Tibial artery (tissue), 4 donors: ENCODE data around the gene KIF26B.

Source experiments
- DNase-seq, 2 donors: peaks; one replicate each; pipeline ENCODE4 v3.0.0-alpha.2; 2019
- H3K27ac ChIP-seq, 2 donors: fragments of 200-600 bp; sonication (generic) in 1 of 2; 1 replicate in 1 of 2; 2 replicates in 1 of 2; pipeline ENCODE4 v1.5.1; 2018 to 2019; ENCODE audit warnings: mild to moderate bottlenecking in 1 of 2
- H3K27me3 ChIP-seq, 2 donors: fragments of 200-600 bp; sonication (generic) in 1 of 2; one replicate each; pipeline versions ENCODE4 v1.5.1 to v1.6.0; 2016 to 2019
- H3K36me3 ChIP-seq, 3 donors: fragments of 200-600 bp; sonication (generic) in 2 of 3; one replicate each; pipeline ENCODE4 v1.5.1; 2016 to 2019; ENCODE audit warnings: mild to moderate bottlenecking in 2 of 3
- H3K4me1 ChIP-seq, 4 donors: fragments of 200-600 bp; sonication (generic) in 2 of 4; 1 replicate in 3 of 4; 2 replicates in 1 of 4; pipeline ENCODE4 v1.5.1; 2016 to 2019
- H3K4me3 ChIP-seq, 2 donors: fragments of 200-600 bp; sonication (generic) in 1 of 2; 1 replicate in 1 of 2; 2 replicates in 1 of 2; pipeline ENCODE4 v1.5.1; 2018 to 2019; ENCODE audit warnings: mild to moderate bottlenecking in 2 of 2
- H3K9me3 ChIP-seq, 3 donors: fragments of 200-600 bp; sonication (generic) in 1 of 3; one replicate each; pipeline ENCODE4 v1.5.1; 2016 to 2019
- intact Hi-C: fragments of 100-400 bp; cut with DNase I; formaldehyde crosslinking; loops from one replicate; pipeline ENCODE4 v1.15.0; 2023; ENCODE audit warnings: low total_unique reads
- TF ChIP-seq, protein P1 (sequence below), 2 experiments: fragments of 200-600 bp in 1 of 2; fragments of 450-650 bp in 1 of 2; IDR thresholded peaks; one replicate each; pipeline ENCODE4 v1.5.1; 2017 to 2019; ENCODE audit warnings: antibody characterized with exemption in 2 of 2, mild to moderate bottlenecking in 1 of 2, moderate library complexity in 1 of 2

The KIF26B gene

DNA sequence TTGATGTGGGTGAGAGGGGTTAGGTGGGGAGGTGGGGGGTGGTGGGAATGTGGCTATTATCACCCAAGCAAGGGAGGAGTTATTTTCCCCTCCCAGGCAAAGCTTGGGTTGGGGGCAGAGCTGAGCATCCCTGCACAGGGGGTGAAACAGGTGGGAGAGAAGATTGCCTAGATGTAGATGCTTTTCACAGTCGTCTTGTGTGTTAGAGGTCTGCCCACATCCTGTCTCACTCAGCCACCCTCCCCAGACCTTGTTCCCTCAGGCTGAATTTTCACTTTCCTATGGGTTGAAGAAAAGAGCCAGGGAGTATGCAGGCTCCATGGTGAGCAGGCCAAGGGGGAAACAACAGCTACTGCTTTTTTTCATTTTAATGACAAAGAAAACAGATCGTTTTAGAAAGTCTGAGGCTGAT is 223.5 kb downstream of the KIF26B start:
- no peak overlapping the region for H3K27ac ChIP-seq
- no peaks in the 10 kb centered on the region for H3K4me1 ChIP-seq
- H3K9me3 ChIP-seq, result no peaks in the 10 kb centered on the region
- TF ChIP-seq, protein P1, sequence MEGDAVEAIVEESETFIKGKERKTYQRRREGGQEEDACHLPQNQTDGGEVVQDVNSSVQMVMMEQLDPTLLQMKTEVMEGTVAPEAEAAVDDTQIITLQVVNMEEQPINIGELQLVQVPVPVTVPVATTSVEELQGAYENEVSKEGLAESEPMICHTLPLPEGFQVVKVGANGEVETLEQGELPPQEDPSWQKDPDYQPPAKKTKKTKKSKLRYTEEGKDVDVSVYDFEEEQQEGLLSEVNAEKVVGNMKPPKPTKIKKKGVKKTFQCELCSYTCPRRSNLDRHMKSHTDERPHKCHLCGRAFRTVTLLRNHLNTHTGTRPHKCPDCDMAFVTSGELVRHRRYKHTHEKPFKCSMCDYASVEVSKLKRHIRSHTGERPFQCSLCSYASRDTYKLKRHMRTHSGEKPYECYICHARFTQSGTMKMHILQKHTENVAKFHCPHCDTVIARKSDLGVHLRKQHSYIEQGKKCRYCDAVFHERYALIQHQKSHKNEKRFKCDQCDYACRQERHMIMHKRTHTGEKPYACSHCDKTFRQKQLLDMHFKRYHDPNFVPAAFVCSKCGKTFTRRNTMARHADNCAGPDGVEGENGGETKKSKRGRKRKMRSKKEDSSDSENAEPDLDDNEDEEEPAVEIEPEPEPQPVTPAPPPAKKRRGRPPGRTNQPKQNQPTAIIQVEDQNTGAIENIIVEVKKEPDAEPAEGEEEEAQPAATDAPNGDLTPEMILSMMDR (IDR thresholded peaks at IDR 0.05), result no peak
- H3K27me3 ChIP-seq, result no peaks in the 10 kb centered on the region
- DNase-seq, result no peak
- intact Hi-C loops, result no loop called here
- no peaks in the 10 kb centered on the region for H3K36me3 ChIP-seq
- H3K4me3 ChIP-seq, result no peak overlapping the region

DNA sequence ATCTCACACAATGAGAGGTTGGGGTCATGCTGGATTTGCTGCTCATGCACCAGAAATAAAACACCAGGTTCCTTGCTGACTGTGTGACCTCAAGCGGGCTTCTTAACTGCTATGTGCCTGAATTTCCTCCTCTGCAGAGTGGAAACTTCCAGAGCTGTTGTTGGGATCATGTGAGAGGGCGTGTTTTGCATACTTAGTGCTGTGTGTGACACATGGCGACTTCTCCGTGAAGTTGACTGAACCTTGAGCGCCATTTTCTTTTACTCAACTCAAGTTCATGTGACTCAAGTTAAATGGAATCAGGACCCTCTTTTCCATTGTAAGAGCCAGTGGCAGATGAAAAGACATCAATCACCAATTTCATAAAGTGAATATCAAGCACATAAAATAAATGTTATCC is 224.0 kb downstream of the KIF26B start:
- H3K4me3 ChIP-seq, result no peak overlapping the region
- DNase-seq, result no peak
- no peak overlapping the region for H3K27ac ChIP-seq
- H3K9me3 ChIP-seq, result no peaks in the 10 kb centered on the region
- no peaks in the 10 kb centered on the region for H3K4me1 ChIP-seq
- intact Hi-C loops, result no loop called here
- TF ChIP-seq, protein P1 (IDR thresholded peaks at IDR 0.05), result no peak
- H3K36me3 ChIP-seq, result no peaks in the 10 kb centered on the region
- H3K27me3 ChIP-seq, result no peaks in the 10 kb centered on the region

DNA sequence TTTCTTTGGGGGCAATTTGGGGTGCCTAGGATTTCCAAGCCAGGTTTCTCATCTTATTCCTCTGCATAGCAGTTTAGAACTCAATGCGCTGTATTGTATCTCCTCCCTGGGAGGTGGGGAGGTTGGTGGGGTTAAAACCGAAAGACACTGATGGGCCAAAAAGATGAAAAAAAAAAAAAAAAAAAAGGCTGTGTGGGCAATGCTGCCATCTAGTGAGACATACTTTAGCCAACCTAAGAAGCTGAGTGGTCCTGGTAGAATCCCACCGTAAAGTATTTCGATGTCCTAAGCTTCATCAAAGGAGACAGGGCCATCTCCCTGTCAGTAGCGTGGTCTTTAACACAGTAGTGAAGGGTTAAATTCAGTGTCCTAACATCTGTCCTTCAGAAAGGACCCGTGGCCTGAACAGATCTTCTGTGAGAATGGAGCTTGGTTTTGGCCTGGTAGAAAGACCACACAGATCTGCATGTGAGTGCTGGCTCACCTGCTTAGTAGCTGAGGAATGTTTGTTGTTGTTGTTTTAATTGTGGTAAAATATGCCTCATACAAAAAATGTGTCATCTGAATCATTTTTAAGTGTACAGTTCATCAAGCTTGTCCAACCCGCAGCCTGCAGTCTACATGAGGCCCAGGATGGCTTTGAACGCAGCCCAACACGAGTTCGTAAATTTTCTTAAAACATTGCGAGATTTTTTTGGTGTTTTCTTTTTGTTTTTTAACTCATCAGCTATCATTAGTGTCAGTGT is 226.2 kb downstream of the KIF26B start:
- TF ChIP-seq, protein P1 (IDR thresholded peaks at IDR 0.05), result no peak
- H3K36me3 ChIP-seq, result no peaks in the 10 kb centered on the region
- DNase-seq, result no peak
- no peak overlapping the region for H3K4me3 ChIP-seq
- no peak overlapping the region for H3K27ac ChIP-seq
- H3K27me3 ChIP-seq, result no peaks in the 10 kb centered on the region
- no peaks in the 10 kb centered on the region for H3K4me1 ChIP-seq
- intact Hi-C loops, result no loop called here
- no peaks in the 10 kb centered on the region for H3K9me3 ChIP-seq

DNA sequence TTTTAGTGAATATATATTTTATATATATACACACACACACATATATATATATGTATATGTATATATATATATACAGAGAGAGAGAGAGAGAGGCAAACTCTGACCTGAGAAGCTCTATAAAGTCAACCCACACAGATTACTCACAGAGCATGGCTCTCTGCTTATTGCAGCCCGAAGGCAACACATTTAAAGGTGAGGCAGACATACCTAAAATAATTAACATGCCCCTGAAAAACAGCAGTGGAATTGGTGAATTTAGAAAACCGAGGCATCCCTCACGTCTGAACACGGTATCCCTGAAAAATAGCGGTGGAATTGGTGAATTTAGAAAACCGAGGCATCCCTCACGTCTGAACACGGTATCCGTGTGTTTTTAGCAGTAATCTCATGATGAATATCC is 228.2 kb downstream of the KIF26B start:
- Histone ChIP-seq H3K36me3 (no peaks in the 10 kb centered on the region), H3K9me3 (no peaks in the 10 kb centered on the region), H3K27me3 (no peaks in the 10 kb centered on the region), H3K4me3 (no peak overlapping the region), H3K4me1 (no peaks in the 10 kb centered on the region), H3K27ac (no peak overlapping the region)
- intact Hi-C loops, result no loop called here
- no peak for DNase-seq
- TF ChIP-seq, protein P1 (IDR thresholded peaks at IDR 0.05), result no peak

DNA sequence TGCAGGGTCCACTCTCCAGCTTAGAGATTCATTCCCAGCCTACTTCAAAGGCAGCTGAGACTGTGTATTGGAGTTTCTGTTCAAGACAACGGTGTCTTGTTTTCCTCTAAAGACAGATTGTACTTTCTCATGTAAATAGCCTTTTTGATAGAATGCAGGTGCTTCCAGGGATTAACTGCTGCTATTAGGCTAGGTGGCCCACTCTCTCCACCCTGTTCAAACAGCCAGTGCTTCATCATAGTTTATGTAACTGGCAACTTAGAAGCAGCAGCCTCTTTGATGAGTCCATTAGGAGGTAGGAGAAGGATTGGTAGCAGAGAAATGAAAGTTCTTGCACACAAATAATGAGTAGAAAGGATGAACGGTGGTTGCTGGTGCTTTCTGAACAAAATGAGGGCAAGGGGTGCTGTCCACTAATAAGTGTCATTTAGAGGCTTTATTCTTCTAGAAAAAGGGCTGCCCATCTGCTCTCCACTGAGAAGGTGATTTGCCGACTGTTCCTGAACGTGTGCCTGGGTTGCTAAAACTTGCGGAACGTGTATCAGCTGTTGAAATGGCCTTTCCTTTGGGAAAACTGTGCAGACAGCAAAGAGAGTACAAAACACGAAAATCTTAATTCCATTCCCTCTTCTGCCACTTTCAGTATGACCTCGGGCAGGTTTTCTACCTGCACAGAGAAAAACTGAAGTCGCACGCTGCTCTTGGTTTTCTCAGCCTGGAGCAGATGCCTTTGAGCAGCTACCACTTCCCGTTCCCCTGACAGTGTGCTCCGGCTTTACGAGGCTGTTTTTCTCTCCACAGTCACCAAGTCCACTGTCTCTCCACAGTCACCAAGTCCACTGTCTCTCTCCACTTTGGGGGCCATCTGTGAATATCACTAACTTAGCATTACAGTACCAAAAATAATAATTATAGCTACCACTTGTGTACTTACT is 228.9 kb downstream of the KIF26B start:
- no peaks in the 10 kb centered on the region for H3K9me3 ChIP-seq
- no peak overlapping the region for H3K4me3 ChIP-seq
- no peaks in the 10 kb centered on the region for H3K4me1 ChIP-seq
- DNase-seq, result no peak
- TF ChIP-seq, protein P1 (IDR thresholded peaks at IDR 0.05), result no peak
- intact Hi-C loops, result no loop called here
- no peaks in the 10 kb centered on the region for H3K36me3 ChIP-seq
- no peak overlapping the region for H3K27ac ChIP-seq
- H3K27me3 ChIP-seq, result no peaks in the 10 kb centered on the region
